ENCODE measurements around the gene SCO1. TPM values are rescaled to one million over a fixed set of nuclear protein-coding genes. Genes with fewer than 3 reads are reported as not detected.
"Not testable (repeated sequence)": the region's sequence is repeated elsewhere in the genome, so short reads cannot be mapped to it uniquely, and the experiment has no call there.

The SCO1 gene
- total and polyA plus RNA-seq, 2 donors = 11.4 to 23.1 TPM

GRCh38 chr17:10738521-10739258, 41.4 kb upstream of the SCO1 start:
- Histone ChIP-seq H3K4me1 (ENCODE audit: control insufficient read depth in 2 of 2, insufficient read depth in 2 of 2, low read length in 2 of 2) (no peaks in the 10 kb centered on the region), H3K27ac (ENCODE audit: low read depth in 1 of 2, low read length in 1 of 2) (no peak overlapping the region), H3K9me3 (ENCODE audit: control insufficient read depth in 2 of 2, insufficient read depth in 1 of 2, low read length in 1 of 2) (no peaks in the 10 kb centered on the region), H3K36me3 (ENCODE audit: control insufficient read depth in 2 of 2, insufficient read depth in 2 of 2, low read length in 1 of 2) (no peaks in the 10 kb centered on the region), H3K27me3 (ENCODE audit: control insufficient read depth in 2 of 2, insufficient read depth in 1 of 2, low read length in 1 of 2) (no peaks in the 10 kb centered on the region), H3K4me3 (ENCODE audit: low read length in 2 of 2) (no peak overlapping the region)
- WGBS = 93% methylated on average over 5 of the region's 5 CpGs
- no peak for DNase-seq (ENCODE audit: low read depth in 6 of 9, low spot score in 9 of 9)

- Histone ChIP-seq H3K4me3 (ENCODE audit: low read length in 2 of 2) (no peak overlapping the region), H3K27me3 (ENCODE audit: control insufficient read depth in 2 of 2, insufficient read depth in 1 of 2, low read length in 1 of 2) (no peaks in the 10 kb centered on the region), H3K4me1 (ENCODE audit: control insufficient read depth in 2 of 2, insufficient read depth in 2 of 2, low read length in 2 of 2) (no peaks in the 10 kb centered on the region), H3K27ac (ENCODE audit: low read depth in 1 of 2, low read length in 1 of 2) (no peak overlapping the region), H3K9me3 (ENCODE audit: control insufficient read depth in 2 of 2, insufficient read depth in 1 of 2, low read length in 1 of 2) (no peaks in the 10 kb centered on the region), H3K36me3 (ENCODE audit: control insufficient read depth in 2 of 2, insufficient read depth in 2 of 2, low read length in 1 of 2) (no peaks in the 10 kb centered on the region)
- WGBS = 97% methylated on average over 3 of the region's 3 CpGs
- no peak for DNase-seq (ENCODE audit: low read depth in 6 of 9, low spot score in 9 of 9)
Measured at GRCh38 chr17:10737736-10738135, 40.4 kb upstream of the SCO1 start.

- Histone ChIP-seq H3K4me1 (ENCODE audit: control insufficient read depth in 2 of 2, insufficient read depth in 2 of 2, low read length in 2 of 2) (no peaks in the 10 kb centered on the region), H3K27me3 (ENCODE audit: control insufficient read depth in 2 of 2, insufficient read depth in 1 of 2, low read length in 1 of 2) (no peaks in the 10 kb centered on the region), H3K27ac (ENCODE audit: low read depth in 1 of 2, low read length in 1 of 2) (no peak overlapping the region), H3K36me3 (ENCODE audit: control insufficient read depth in 2 of 2, insufficient read depth in 2 of 2, low read length in 1 of 2) (no peaks in the 10 kb centered on the region), H3K4me3 (ENCODE audit: low read length in 2 of 2) (no peak overlapping the region), H3K9me3 (ENCODE audit: control insufficient read depth in 2 of 2, insufficient read depth in 1 of 2, low read length in 1 of 2) (no peaks in the 10 kb centered on the region)
- 20% methylated on average over 6 of the region's 6 CpGs for WGBS
- DNase-seq (ENCODE audit: low read depth in 6 of 9, low spot score in 9 of 9) = peak in 3 of 9 donors; percentile 12 to 45 (median 23)
Measured at GRCh38 chr17:10737168-10737622, 39.9 kb upstream of the SCO1 start.

GRCh38 chr17:10735821-10736220, 38.5 kb upstream of the SCO1 start:
- H3K9me3 ChIP-seq (ENCODE audit: control insufficient read depth in 2 of 2, insufficient read depth in 1 of 2, low read length in 1 of 2) = no peaks in the 10 kb centered on the region
- WGBS = 95% methylated on average over 4 of the region's 4 CpGs
- DNase-seq (ENCODE audit: low read depth in 6 of 9, low spot score in 9 of 9) = no peak
- H3K27me3 ChIP-seq (ENCODE audit: control insufficient read depth in 2 of 2, insufficient read depth in 1 of 2, low read length in 1 of 2) = no peaks in the 10 kb centered on the region
- H3K4me1 ChIP-seq (ENCODE audit: control insufficient read depth in 2 of 2, insufficient read depth in 2 of 2, low read length in 2 of 2) = no peaks in the 10 kb centered on the region
- no peak overlapping the region for H3K4me3 ChIP-seq (ENCODE audit: low read length in 2 of 2)
- H3K27ac ChIP-seq (ENCODE audit: low read depth in 1 of 2, low read length in 1 of 2) = no peak overlapping the region
- no peaks in the 10 kb centered on the region for H3K36me3 ChIP-seq (ENCODE audit: control insufficient read depth in 2 of 2, insufficient read depth in 2 of 2, low read length in 1 of 2)

- Histone ChIP-seq H3K36me3 (ENCODE audit: control insufficient read depth in 2 of 2, insufficient read depth in 2 of 2, low read length in 1 of 2) (no peaks in the 10 kb centered on the region), H3K4me3 (ENCODE audit: low read length in 2 of 2) (no peak overlapping the region), H3K4me1 (ENCODE audit: control insufficient read depth in 2 of 2, insufficient read depth in 2 of 2, low read length in 2 of 2) (no peaks in the 10 kb centered on the region), H3K27me3 (ENCODE audit: control insufficient read depth in 2 of 2, insufficient read depth in 1 of 2, low read length in 1 of 2) (peaks cover 0 to 2% of the 10 kb centered on the region in 2 donors), H3K27ac (ENCODE audit: low read depth in 1 of 2, low read length in 1 of 2) (no peak overlapping the region), H3K9me3 (ENCODE audit: control insufficient read depth in 2 of 2, insufficient read depth in 1 of 2, low read length in 1 of 2) (no peaks in the 10 kb centered on the region)
- WGBS = 92% methylated on average over 2 of the region's 2 CpGs
- DNase-seq (ENCODE audit: low read depth in 6 of 9, low spot score in 9 of 9) = no peak
Measured at GRCh38 chr17:10735251-10735650, 37.9 kb upstream of the SCO1 start.

- Histone ChIP-seq H3K36me3 (ENCODE audit: control insufficient read depth in 2 of 2, insufficient read depth in 2 of 2, low read length in 1 of 2) (no peaks in the 10 kb centered on the region), H3K27ac (ENCODE audit: low read depth in 1 of 2, low read length in 1 of 2) (no peak overlapping the region), H3K4me3 (ENCODE audit: low read length in 2 of 2) (no peak overlapping the region), H3K27me3 (ENCODE audit: control insufficient read depth in 2 of 2, insufficient read depth in 1 of 2, low read length in 1 of 2) (peaks cover 3 to 15% of the 10 kb centered on the region in 2 donors), H3K9me3 (ENCODE audit: control insufficient read depth in 2 of 2, insufficient read depth in 1 of 2, low read length in 1 of 2) (no peaks in the 10 kb centered on the region), H3K4me1 (ENCODE audit: control insufficient read depth in 2 of 2, insufficient read depth in 2 of 2, low read length in 2 of 2) (peaks cover 0 to 3% of the 10 kb centered on the region in 2 donors)
- DNase-seq (ENCODE audit: low read depth in 6 of 9, low spot score in 9 of 9) = no peak
- 97% methylated on average over 3 of the region's 3 CpGs for WGBS
Measured at GRCh38 chr17:10733666-10734065, 36.3 kb upstream of the SCO1 start.

GRCh38 chr17:10732121-10732520, 34.8 kb upstream of the SCO1 start:
- not testable (repeated sequence) for DNase-seq (ENCODE audit: low read depth in 6 of 9, low spot score in 9 of 9); H3K4me1 ChIP-seq (ENCODE audit: control insufficient read depth in 2 of 2, insufficient read depth in 2 of 2, low read length in 2 of 2); H3K36me3 ChIP-seq (ENCODE audit: control insufficient read depth in 2 of 2, insufficient read depth in 2 of 2, low read length in 1 of 2); H3K27ac ChIP-seq (ENCODE audit: low read depth in 1 of 2, low read length in 1 of 2); H3K9me3 ChIP-seq (ENCODE audit: control insufficient read depth in 2 of 2, insufficient read depth in 1 of 2, low read length in 1 of 2); H3K4me3 ChIP-seq (ENCODE audit: low read length in 2 of 2)
- WGBS = 89% methylated on average over 6 of the region's 6 CpGs
- H3K27me3 ChIP-seq (ENCODE audit: control insufficient read depth in 2 of 2, insufficient read depth in 1 of 2, low read length in 1 of 2) = peaks cover 3 to 15% of the 10 kb centered on the region in 2 donors

GRCh38 chr17:10731408-10731879, 34.1 kb upstream of the SCO1 start:
- Histone ChIP-seq H3K4me1 (ENCODE audit: control insufficient read depth in 2 of 2, insufficient read depth in 2 of 2, low read length in 2 of 2) (peaks cover 0 to 3% of the 10 kb centered on the region in 2 donors), H3K27ac (ENCODE audit: low read depth in 1 of 2, low read length in 1 of 2) (no peak overlapping the region), H3K27me3 (ENCODE audit: control insufficient read depth in 2 of 2, insufficient read depth in 1 of 2, low read length in 1 of 2) (peaks cover 3 to 15% of the 10 kb centered on the region in 2 donors), H3K36me3 (ENCODE audit: control insufficient read depth in 2 of 2, insufficient read depth in 2 of 2, low read length in 1 of 2) (no peaks in the 10 kb centered on the region), H3K9me3 (ENCODE audit: control insufficient read depth in 2 of 2, insufficient read depth in 1 of 2, low read length in 1 of 2) (no peaks in the 10 kb centered on the region), H3K4me3 (ENCODE audit: low read length in 2 of 2) (no peak overlapping the region)
- WGBS = 98% methylated on average over 6 of the region's 6 CpGs
- no peak for DNase-seq (ENCODE audit: low read depth in 6 of 9, low spot score in 9 of 9)

GRCh38 chr17:10730247-10730646, 32.9 kb upstream of the SCO1 start:
- H3K4me1 ChIP-seq (ENCODE audit: control insufficient read depth in 2 of 2, insufficient read depth in 2 of 2, low read length in 2 of 2); H3K9me3 ChIP-seq (ENCODE audit: control insufficient read depth in 2 of 2, insufficient read depth in 1 of 2, low read length in 1 of 2); H3K36me3 ChIP-seq (ENCODE audit: control insufficient read depth in 2 of 2, insufficient read depth in 2 of 2, low read length in 1 of 2); DNase-seq (ENCODE audit: low read depth in 6 of 9, low spot score in 9 of 9); H3K27ac ChIP-seq (ENCODE audit: low read depth in 1 of 2, low read length in 1 of 2): not testable (repeated sequence)
- peaks cover 3 to 15% of the 10 kb centered on the region in 2 donors for H3K27me3 ChIP-seq (ENCODE audit: control insufficient read depth in 2 of 2, insufficient read depth in 1 of 2, low read length in 1 of 2)
- peak overlapping the region; percentile 51 to 65 for H3K4me3 ChIP-seq (ENCODE audit: low read length in 2 of 2)
- 16% methylated on average over 15 of the region's 15 CpGs for WGBS

All from thymus (tissue), 11 donors.